GM19328 (cell line): Measurements from ENCODE around the gene ATRX.
A peak's percentile ranks its signal among the peaks of the same experiment; 100 is the strongest.
"Not testable (repeated sequence)": the region's sequence is repeated elsewhere in the genome, so short reads cannot be mapped to it uniquely, and the experiment has no call there.

Source experiments
- ATAC-seq: cut with Tn5 transposase; IDR thresholded peaks from one replicate; pipeline ENCODE4 v1.9.1; 2021; ENCODE audit warnings: mild to moderate bottlenecking, moderate library complexity; ENCODE audit not compliant: unreplicated experiment

ATRX gene

GRCh38 chrX:77785486-77786364, at the start of gene ATRX:
Gene ATRX, minus strand, starts transcription at chrX:77786216. Its CDS starts 215 bp downstream, at chrX:77786001.
- ATAC-seq: peak; percentile 88

GRCh38 chrX:77831544-77831943, 45.5 kb upstream of the ATRX start:
- ATAC-seq: not testable (repeated sequence)

GRCh38 chrX:77821989-77822388, 36.0 kb upstream of the ATRX start:
- not testable (repeated sequence) for ATAC-seq

- no peak for ATAC-seq
Measured at GRCh38 chrX:77820091-77820727, 34.2 kb upstream of the ATRX start.

- no peak for ATAC-seq
Measured at GRCh38 chrX:77814210-77814609, 28.2 kb upstream of the ATRX start.

GRCh38 chrX:77802201-77802600, 16.2 kb upstream of the ATRX start:
- no peak for ATAC-seq

- no peak for ATAC-seq
Measured at GRCh38 chrX:77795124-77795523, 9.1 kb upstream of the ATRX start.

- ATAC-seq: no peak
Measured at GRCh38 chrX:77793946-77794345, 7.9 kb upstream of the ATRX start.

GRCh38 chrX:77788050-77788449, 2.0 kb upstream of the ATRX start:
- ATAC-seq: no peak

GRCh38 chrX:77786365-77786680, 307 bp upstream of the ATRX start:
- no peak for ATAC-seq

- ATAC-seq: no peak
Measured at GRCh38 chrX:77779695-77780094, 6.3 kb downstream of the ATRX start.

- no peak for ATAC-seq
Measured at GRCh38 chrX:77776659-77777058, 9.4 kb downstream of the ATRX start.

GRCh38 chrX:77771601-77772000, 14.4 kb downstream of the ATRX start:
- no peak for ATAC-seq

GRCh38 chrX:77768787-77769186, 17.2 kb downstream of the ATRX start:
- ATAC-seq: no peak

GRCh38 chrX:77766212-77766611, 19.8 kb downstream of the ATRX start:
- ATAC-seq: not testable (repeated sequence)

GRCh38 chrX:77755561-77755960, 30.5 kb downstream of the ATRX start:
- ATAC-seq: no peak

- not testable (repeated sequence) for ATAC-seq
Measured at GRCh38 chrX:77753942-77754341, 32.1 kb downstream of the ATRX start.

GRCh38 chrX:77749695-77750094, 36.3 kb downstream of the ATRX start:
- no peak for ATAC-seq

- ATAC-seq: no peak
Measured at GRCh38 chrX:77743720-77744119, 42.3 kb downstream of the ATRX start.

GRCh38 chrX:77742788-77743476, 43.1 kb downstream of the ATRX start:
- ATAC-seq: no peak

GRCh38 chrX:77740376-77740905, 45.6 kb downstream of the ATRX start:
- no peak for ATAC-seq

GRCh38 chrX:77733342-77733741, 52.7 kb downstream of the ATRX start:
- no peak for ATAC-seq
